ENCODE measurements around the gene GSTM4.
"Not testable (repeated sequence)": the region's sequence is repeated elsewhere in the genome, so short reads cannot be mapped to it uniquely, and the experiment has no call there.

DNA sequence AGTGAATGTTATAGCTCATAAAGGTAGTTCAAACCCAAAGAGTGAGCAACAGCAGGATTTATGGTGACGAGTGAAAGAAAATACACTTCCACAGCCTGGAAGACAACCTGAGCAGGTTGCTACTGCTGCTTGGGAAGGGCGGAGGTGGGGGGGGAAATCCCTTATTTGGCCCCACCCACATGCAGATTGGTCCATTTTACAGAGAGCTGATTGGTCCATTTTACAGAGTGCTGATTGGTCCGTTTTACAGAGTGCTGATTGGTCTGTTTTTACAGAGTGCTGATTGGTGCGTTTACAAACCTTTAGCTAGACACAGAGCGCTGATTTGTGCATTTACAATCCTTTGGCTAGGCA is 14.0 kb downstream of the GSTM4 start:
- not testable (repeated sequence) for TF ChIP-seq CTCF (conservative IDR thresholded peaks at IDR 0.05; ENCODE audit: low read length); EZH2phosphoT487 (IDR thresholded peaks at IDR 0.05; ENCODE audit: borderline replicate concordance, low read depth, low read length)
